ENCODE measurements around the gene ZMIZ1. TPM values are rescaled to one million over a fixed set of nuclear protein-coding genes. Genes with fewer than 3 reads are reported as not detected.

Gene ZMIZ1
- total RNA-seq, 1 donor from 2014 or later: 84.7 TPM

GRCh38 chr10:79223091-79224048, 154.6 kb downstream of the ZMIZ1 start:
- DNase-seq: peak; percentile 90
- Histone ChIP-seq H3K4me3 (no peak overlapping the region), H3K27me3 (no peaks in the 10 kb centered on the region), H3K4me1 (peaks cover 53% of the 10 kb centered on the region), H3K9me3 (no peaks in the 10 kb centered on the region), H3K27ac (peak overlapping the region; percentile 83), H3K36me3 (peaks cover 21% of the 10 kb centered on the region)
- TF ChIP-seq CTCF (IDR thresholded peaks at IDR 0.05): no peak
- intact Hi-C loops (cut with DNase I): no loop called here
- ATAC-seq: peak; percentile 78

GRCh38 chr10:79224263-79224949, 155.6 kb downstream of the ZMIZ1 start:
- DNase-seq: no peak
- H3K9me3 ChIP-seq: no peaks in the 10 kb centered on the region
- H3K36me3 ChIP-seq: peaks cover 20% of the 10 kb centered on the region
- ATAC-seq: no peak
- H3K27me3 ChIP-seq: no peaks in the 10 kb centered on the region
- TF ChIP-seq CTCF (IDR thresholded peaks at IDR 0.05): no peak
- peak overlapping the region; percentile 83 for H3K27ac ChIP-seq
- peaks cover 53% of the 10 kb centered on the region for H3K4me1 ChIP-seq
- H3K4me3 ChIP-seq: no peak overlapping the region
- intact Hi-C loops (cut with DNase I): no loop called here

- H3K4me1 ChIP-seq: peaks cover 54% of the 10 kb centered on the region
- intact Hi-C loops (cut with DNase I): no loop called here
- no peak overlapping the region for H3K4me3 ChIP-seq
Measured at GRCh38 chr10:79224992-79225391, 156.2 kb downstream of the ZMIZ1 start.

GRCh38 chr10:79226391-79227245, 157.9 kb downstream of the ZMIZ1 start:
- intact Hi-C loops (cut with DNase I): no loop called here

More at GRCh38 chr10:79224992-79225391, 156.2 kb downstream of the ZMIZ1 start:
- Histone ChIP-seq H3K36me3 (peaks cover 15% of the 10 kb centered on the region), H3K27me3 (no peaks in the 10 kb centered on the region), H3K27ac (no peak overlapping the region), H3K9me3 (no peaks in the 10 kb centered on the region)
- ATAC-seq (no peak), DNase-seq (no peak)
- no peak for TF ChIP-seq CTCF (IDR thresholded peaks at IDR 0.05)

More at GRCh38 chr10:79226391-79227245, 157.9 kb downstream of the ZMIZ1 start:
- H3K4me1 ChIP-seq: peaks cover 39% of the 10 kb centered on the region
- H3K27me3 ChIP-seq: no peaks in the 10 kb centered on the region
- H3K9me3 ChIP-seq: no peaks in the 10 kb centered on the region
- ATAC-seq (no peak), DNase-seq (no peak)
- TF ChIP-seq CTCF (IDR thresholded peaks at IDR 0.05): no peak
- H3K4me3 ChIP-seq: no peak overlapping the region
- H3K36me3 ChIP-seq: peaks cover 27% of the 10 kb centered on the region
- H3K27ac ChIP-seq: no peak overlapping the region
